Activated CD8-positive, alpha-beta memory T cell treated with anti-CD3 and anti-CD28 coated beads for 24 hours (primary cell): Measurements from ENCODE around the gene SLC29A3.

ENCODE experiments used
- DNase-seq: peaks from one replicate; pipeline ENCODE4 v3.0.0-alpha.2; 2020

SLC29A3 gene

DNA sequence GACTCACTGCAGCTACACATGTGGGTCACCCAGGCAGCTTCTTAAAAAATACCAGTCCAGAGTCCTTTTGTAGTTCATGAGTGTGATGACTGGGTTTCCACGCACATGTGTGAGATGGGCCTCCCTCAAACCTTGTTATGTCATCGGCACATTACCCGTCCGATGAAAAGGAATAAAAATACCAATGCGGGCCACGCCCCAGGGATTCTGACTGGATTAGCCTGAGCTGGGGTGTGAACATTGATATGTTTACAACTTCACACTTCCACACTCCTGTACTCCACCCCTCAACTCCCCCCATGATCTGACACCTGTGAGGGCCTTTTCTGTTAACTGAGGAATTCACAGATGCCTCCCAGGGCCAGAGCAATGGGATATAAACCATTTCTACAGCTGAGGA is 6.2 kb downstream of the SLC29A3 start:
- DNase-seq: no peak

DNA sequence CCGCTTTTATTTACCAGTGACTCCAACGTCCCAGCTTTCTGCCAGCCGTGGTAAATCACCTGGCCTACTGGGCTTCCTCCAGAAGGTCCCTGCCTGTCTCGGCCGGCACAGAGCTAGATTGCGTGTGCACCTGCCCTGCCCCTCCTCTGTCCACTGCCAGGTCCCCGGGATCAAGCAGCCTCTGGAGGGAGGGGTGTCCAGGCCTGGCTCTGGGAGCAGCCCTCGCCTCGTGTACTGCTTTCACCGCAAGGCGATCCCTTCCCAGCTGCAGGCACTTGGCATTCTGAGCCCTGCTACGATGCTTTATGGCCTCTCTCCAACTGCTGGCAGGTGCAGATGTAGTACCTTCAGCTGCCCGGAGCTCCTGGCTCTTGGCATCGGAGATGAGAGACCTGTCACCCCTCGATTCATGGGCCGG is 7.4 kb downstream of the SLC29A3 start:
- no peak for DNase-seq

DNA sequence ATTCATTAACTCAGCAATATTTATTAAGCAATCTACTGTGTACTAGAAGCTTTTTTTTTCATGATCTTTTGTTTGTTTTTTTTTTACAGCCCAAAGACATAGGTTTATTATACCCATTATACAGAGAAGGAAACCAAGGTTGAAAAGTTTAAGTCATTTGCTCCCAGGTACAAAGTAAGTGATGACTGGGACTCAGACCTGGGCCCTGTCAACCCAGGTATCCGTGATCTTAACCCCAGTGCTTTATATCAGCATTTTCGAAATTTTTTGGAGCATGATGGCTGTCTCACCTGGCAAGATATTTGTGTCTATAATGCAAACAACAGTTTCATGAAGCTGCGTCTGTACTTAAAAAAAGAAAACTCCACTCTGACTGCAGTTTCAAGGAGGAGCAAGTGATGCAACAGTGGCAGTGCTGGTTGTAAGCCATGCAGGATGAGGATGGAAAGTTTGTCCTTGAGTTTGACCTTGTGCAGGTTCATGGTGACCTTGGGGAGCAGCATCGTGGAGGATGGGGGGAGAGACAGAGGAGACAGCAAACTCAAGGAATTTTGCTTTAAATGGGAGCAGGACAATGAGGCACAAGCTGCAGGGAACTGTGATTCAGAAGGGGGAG is 11.8 kb downstream of the SLC29A3 start:
- DNase-seq: no peak

DNA sequence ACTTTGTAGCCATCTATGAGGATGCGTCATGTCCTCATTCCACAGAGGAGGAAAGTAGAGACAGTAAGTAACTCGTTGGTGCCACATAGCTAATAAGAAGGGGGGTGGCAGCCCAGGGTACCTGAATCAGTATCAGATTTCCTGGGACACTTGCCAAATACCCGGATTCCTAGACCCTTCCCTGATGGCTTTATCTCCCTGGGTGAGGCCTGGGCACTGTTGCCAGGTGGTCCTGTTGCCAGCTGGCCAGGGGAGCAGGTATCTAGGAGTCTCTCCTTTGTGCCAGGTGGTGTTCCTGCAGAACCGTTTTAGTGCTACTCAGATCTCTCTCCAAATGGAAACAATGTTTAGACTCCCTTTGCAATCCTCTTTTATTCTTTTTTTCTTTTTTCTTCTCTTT is 12.7 kb downstream of the SLC29A3 start:
- no peak for DNase-seq

DNA sequence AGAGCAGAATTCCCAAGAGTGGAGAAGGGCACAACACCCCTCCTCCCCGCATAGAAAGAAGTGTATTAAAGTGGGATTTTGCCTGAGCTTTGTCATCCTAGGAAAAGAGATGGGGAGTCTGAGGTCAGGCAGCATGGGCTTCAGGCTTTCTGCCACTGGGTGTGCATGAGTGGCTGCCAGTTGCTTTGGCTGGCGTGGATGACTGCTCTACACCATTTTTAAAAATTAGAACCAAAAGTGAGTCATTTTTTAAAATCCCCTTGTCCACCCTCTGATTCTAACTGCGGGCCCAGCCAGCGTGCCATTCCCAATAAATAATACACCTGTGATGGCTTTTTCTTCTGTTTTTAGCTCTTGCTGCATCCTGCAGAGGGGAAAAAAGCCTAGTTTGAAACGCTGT is 13.4 kb downstream of the SLC29A3 start:
- no peak for DNase-seq

DNA sequence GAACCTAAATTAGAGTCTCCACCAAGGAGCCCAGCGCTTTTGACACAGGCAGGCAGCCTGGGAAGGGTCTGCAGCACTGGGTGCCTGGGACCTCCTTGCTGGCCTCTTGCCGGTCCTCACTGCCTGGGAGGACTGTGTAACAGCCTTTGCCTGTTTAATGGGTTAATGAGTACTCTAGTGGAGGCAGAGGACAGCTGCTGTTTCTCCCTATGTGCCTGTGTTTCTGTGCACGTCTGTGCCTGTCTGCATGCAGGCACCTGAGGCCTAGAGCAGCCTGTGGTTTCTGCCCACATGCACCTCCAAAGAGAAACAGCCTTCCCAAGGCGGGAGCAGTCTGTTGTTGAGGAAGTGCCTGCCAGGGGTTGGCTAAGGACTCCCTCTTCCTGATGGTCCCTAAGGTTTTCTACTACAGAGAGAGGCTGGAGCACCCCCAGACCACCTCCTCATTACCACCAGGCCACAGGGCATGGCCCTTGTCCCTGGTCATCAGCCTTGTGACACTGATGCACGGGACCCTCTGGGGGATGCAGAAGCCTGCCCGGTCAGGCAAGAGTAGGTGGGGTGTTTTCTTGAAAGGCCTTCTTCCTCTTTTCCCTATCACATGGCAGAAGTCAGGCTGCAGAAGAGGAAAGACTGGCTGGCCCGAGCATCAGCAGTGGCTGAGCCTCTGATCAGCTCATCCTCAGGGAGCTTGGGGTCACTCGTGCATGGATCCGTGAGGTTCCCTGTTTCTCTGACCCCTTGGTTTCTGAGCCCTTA is 14.2 kb downstream of the SLC29A3 start:
- no peak for DNase-seq

DNA sequence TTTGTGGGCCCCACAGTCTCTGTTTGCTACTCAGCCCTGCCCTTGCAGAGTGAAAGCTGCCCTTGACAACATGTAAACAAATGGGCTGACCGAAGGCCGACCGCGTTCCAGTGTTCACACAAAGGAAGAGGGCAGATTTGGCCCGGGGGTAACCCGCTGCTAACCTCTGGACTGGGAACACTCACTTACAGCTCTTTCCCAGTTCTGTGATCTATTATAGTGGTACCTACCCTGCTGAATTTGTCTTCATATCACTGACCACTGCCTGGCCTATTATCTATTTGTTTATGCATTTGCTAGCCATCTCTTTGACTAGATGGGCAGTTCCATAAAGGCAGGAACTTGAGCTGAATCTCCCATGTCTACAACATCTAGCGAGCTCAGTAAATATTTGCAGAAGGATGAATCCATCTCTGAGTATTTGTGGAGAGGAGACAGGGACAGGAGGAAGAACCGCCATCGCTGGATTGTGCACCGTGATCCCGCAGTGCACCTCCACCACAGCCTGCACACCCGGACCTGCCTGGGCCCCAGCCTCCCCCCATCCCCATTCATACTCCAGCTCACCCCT is 15.2 kb downstream of the SLC29A3 start:
- DNase-seq: no peak

DNA sequence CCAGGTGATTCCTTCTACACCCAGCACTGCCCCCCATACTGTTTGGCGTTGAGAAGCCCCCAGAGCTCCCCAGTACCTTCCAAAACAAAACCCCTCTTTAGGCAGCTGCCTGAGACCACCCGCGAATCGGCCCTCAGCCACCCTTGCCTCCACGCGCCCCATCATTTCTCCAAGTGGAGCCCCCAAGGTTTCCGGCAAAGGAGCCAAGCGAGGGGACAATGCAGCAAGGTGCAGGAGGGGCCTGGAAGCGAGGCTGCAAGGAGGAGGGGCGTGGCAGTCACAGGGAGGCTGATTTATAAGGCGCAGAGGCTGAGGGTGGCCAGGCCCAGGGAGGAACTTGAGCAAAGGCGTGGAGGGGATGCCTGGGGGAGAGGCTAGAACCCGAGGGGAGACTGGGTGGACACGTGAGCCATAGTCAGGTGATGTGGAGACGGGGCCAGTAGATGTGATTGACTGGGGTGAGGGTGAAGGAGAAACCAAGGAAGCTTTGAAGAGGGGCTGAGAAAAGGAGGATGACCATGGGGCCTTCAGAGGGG is 16.2 kb downstream of the SLC29A3 start:
- DNase-seq: no peak

DNA sequence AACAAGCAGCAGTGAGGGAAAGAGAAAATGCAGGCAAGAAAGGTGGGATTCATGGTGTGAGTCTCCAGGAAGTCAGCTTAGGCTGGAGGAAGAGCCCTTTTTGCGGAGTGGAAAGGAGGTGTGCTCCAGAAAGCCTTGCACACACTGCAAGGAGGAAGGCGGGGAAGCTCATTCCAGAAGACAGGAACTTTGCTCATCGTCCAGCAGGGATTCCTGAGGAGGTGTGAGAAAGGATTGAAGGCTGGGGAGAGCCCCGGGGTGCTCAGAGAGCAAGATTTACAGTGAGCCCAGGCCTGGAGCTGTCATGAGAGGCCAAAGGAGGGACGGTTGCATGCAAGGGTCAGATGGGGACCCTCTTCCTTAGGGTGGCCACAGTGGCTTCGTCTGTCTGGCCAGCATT is 17.6 kb downstream of the SLC29A3 start:
- DNase-seq: no peak

DNA sequence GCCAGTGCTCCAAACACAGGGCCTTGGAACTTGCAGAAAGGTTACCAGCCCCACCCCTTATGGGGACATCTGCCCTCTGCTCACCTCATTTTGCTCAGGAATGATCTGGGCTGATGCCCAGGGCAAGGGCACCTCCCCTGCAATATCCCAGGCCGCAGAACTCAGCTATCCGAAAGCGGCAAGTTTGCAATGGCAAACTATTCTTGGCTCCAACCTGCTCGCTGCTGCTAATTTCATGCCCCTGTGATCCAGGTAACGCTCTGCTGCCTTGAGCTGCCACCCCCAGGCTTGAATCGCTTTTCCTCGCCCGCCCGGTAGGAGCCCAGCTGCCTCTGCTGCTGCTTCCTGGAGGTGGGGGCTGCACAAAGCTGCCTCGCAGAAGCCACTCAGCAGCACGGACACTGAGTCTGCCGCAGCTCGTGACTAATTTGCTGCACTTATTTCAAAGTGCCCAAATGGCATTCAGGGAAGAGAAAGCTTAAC is 18.2 kb downstream of the SLC29A3 start:
- no peak for DNase-seq

DNA sequence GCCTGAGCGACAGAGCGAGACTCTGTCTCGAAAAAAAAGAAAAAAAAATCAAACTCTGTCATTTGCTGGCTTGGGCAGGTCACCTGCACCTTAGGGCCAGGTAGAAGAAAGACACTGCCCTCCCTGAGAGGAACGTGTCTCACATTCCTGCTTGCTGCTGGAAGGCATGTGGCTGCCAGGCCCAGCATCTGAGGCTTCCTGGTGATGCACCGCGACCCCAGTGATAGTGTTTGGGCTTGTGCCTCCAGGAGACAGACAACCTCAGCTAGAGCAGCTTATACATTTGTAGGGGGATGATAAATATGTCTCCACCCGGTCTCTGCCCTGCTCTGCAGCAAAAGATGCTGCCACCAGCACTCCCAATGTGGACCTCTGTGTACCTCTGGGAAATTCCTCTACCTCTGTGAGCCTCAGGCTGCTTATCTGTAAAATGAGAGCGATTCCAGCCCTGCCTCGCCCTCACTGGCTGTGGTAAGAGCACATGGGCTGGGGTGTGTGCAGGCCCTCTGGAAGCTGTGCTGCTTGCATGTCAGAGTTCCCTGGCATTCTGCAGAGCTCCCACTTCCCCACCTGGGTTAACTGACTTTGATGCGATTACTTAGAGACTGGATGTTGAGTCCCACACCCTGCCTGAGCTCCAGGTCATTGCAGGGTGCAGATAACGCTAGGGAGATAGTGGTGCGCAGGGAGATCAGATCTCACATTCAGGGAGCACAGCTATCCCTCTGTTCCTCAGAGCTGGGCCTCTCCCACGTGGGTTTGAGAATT is 19.9 kb downstream of the SLC29A3 start:
- DNase-seq: no peak

DNA sequence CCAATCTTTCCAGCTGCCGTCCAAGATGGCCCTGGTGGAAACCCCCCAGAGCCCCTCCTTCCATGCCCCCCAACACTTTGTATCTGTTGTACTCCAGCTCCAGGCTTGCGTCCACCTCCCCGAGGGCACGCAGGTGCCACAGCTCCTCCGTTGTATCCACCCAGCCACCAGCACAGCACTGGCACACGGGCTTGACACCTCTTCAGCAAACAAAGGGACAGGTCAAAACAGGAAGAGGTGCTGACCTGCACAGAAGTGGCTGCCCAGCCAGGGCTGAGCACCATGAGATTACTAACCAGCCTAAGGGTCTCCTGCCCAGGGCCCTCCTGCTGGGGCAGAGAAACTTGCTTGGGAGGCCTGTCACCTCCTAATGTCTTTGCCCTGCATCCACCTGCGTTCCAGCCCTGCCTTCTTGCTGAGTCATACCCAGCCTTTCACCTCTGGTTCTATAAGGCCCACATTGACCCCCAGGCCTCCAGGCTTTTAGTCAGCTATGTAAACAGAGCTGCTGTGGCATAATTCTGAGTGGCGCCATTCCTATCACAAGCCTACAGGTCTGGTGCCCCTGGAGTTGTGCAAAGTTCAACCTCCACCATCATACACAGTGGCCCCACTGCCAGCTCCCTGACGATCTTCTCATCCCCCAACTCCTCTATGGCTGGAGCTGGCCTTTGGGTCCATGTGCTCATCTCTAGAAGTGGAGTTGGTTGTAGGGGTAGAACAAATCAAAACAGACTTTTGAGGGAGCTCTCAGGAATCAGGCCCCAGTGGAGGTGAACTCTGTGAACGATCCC is 20.9 kb downstream of the SLC29A3 start:
- DNase-seq: no peak

DNA sequence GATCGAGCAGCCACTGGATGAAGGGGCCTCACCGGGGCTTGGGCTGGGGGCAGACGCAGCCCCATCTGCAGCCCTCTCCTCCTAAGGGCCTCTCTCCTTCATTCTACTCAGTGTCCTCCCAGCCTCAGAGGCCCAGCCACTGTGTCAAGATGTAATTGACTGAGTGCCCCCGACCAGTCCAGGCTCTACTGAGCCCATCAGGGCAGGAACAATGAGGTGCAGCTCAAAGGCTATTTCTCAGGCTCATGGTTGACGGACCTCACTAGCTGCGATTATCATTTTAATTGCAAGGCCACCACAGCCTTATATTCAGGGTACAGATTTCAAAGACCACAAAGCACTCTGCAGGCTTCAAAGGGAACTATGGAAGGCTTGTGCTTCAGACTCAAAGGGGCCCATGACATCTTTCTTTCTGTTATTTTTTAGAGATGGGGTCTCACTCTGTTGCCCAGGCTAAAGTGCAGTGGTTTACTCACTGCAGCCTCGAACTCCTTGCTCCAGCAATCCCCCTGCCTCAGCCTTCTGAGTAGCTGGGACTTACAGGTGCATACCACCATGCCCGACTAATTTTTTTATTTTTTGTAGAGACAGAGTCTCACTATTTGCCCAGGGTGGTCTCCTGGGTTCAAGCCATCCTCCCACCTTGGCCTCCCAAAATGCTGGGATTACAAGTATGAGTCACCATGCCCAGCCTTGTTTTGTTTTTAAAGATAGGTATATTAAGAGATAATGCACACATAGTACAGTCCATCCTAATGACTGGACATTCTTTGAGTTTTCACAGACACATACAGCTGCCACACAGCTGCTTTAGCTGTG is 23.7 kb downstream of the SLC29A3 start:
- DNase-seq: no peak

DNA sequence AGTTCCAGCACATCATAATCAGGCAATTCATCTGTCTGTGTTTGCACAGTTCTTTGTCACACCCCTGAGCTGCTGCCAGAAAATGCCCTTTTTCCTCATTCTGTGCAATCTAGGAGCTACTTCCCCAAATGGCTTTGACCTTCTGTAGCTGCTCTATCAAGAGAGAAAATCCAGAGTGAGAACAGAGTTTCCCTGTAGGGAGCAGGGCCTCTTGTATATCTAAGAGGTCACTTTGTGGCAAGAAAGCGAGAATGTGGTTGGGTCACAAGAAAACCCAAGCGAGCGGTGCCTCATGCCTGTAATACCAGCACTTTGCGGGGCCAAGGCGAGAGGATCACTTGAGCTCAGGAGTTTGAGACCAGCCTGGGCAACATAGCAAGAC is 24.3 kb downstream of the SLC29A3 start:
- no peak for DNase-seq

DNA sequence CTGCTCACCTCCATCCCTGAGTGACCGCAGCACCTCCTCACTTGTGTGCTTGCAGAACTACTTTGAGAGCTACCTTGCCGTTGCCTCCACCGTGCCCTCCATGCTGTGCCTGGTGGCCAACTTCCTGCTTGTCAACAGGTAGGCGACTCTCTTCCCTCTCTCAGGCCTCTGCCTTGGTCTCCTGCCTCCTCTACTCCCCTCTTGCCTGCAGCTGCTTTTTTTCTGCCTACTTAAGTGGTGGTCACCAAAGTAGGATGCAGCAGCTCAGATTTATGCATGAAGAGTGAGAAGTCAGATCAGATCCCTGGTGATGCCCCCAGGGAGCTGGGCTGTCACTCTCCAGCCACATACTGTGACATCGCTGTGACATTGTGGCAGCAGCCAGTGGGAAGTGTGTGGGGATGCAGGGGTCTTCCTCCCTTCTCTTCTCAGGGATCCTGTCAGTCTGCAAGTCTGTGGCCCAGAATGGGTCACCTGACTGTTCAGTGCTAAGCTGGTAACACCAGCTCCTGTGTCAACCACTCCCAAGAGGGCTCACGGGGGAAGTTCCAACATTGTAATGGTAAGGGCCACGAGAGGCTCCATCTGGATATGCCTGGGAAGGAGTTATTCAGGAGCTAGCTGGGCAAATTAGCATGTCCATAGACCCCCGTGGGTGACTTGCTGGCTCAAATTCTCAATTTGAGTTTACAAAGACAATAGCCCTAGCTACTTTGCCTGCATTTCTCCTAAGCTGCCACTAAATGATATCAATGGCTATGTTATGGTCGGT is 25.3 kb downstream of the SLC29A3 start:
- no peak for DNase-seq

DNA sequence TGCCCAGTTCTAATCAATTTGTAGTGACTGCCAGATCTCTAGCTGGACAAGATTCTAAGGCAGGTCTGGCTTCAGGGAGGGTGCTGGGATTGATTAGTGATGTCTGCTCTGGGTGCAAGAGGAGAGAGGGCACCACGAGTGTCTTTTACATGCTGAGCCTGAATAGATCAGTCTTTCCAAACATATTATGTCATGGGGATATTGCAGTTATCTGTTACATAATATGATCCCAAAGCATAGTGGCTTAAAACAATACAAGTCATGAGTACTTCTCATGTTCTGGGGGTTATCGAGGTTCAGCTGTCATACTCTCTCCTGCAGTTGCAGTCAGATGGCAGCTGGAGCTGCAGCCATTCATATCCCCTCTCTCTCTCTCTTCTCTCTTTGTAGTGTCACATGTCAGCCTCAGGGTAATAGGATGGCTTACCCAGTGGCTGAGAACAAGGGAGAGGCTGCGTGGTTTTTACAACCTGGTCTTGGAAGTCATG is 26.0 kb downstream of the SLC29A3 start:
- no peak for DNase-seq

DNA sequence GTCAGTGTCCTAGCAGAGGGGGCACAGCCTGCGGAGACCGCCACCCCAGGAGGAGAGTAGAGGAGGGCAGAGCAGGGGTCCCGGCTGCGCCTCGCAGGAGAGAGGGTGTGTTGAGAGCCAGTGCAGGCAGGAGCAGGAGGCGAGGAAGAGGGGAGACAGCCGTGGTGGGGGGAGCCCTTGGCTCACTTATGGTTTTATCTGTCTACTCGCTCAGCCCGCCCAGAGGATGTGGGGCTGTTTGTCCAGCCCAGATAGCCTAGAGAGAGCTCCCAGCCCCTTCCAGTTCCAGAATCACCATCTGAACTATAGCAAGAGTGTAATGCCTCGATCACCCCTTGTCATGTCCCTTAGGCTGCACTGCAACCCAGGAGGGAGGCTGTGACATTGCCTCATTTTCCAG is 26.6 kb downstream of the SLC29A3 start:
- DNase-seq: no peak

DNA sequence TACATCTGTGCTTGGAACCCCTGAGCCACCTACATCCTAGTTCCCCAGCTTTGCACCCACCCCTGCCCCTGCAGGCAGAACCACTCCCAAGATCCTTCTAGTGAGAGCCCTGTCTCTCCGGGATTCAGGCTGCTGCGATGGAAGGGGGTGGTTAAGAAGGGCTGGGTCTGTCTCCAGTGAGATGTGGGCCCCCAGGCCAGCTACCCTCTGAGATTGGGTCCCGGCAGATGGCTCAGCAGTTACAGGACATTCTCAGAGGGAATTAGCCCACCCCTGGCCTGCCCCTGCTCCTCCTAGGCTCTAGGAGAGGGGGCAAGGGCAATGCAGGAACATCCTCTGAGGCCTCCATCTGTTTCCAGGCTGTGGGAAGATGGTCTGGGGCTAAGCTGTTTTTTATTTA is 27.7 kb downstream of the SLC29A3 start:
- DNase-seq: no peak

DNA sequence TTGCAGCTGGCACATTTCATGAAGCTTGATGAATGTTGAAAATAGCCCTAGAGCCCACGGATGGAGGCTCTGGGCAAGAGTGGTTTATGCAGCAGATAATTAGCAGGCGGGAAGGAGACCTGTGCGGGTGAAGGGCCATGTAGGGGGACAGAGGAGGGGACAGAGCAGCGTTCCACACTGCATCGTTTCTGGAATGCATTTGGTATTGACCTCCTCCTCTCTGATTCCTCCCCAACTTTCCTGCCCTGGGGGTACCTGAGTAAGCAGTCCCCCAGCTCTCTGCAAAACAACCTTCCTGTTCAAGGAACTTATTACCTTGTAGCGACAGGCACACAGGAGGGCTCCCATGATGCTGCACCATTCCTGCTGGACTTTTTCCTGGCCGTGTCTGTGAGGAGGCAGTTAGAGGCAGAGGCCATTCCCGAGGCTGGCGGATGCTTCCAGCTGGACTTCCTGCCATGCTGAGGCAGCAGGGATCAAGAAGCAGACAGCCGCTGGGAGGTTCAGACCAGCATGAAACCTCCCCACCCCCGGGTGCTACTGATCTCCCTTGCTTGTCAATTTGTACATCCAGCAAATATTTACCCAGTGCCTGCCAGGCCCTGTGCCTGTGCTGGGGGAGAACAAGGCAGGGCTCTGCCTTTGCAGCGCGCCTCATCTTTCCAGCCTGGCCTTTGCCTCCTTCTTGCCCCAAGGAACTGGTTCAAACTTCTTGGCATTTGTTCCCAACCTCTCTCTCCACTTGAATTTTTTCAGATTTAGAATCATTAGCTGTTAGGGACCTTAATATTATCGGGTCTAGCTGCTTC is 28.7 kb downstream of the SLC29A3 start:
- no peak for DNase-seq

DNA sequence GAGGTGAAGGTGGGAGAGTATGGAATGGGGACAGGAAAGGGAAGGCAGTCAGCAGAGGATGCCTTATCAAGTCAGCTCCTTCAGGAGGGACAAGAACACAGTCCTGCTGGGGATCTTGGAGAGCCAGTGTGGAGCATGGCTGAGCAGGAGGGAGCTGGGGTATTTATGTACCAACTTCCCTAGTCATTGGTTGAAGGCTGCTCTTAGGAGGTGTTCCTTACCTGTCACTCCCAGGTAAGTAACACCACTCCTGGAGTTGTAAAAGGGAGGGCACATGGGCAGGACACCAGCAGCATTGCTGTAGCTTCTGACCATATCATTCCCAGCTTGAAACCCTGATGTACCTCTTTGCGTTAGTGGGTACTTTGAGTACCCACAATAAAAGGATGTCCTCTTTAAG is 29.8 kb downstream of the SLC29A3 start:
- no peak for DNase-seq
